Measurements from ENCODE around the gene RTP2.

DNA sequence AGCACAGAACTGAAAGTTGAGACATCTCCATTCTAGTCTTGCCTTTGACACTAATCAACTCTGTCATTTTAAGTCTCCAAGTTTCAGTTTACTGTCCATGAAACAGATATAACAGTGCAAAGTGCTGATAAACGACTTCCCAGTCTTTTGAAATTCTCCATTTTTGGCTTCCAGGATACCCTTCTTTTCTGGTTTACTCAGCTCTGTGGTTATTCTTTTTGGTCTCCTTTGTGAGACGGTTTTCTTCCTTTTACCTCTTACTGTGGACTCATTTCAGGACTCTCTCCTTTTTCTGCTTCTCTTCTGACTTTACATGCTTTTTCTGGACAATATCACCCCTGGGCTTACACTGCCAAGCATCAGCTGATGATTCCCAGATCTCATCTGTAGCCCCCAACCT lies 51.1 kb downstream of the RTP2 start:
- TF ChIP-seq POLR2A (IDR thresholded peaks at IDR 0.05; ENCODE audit: low read depth, low read length): no peak
- TF ChIP-seq, protein P1, sequence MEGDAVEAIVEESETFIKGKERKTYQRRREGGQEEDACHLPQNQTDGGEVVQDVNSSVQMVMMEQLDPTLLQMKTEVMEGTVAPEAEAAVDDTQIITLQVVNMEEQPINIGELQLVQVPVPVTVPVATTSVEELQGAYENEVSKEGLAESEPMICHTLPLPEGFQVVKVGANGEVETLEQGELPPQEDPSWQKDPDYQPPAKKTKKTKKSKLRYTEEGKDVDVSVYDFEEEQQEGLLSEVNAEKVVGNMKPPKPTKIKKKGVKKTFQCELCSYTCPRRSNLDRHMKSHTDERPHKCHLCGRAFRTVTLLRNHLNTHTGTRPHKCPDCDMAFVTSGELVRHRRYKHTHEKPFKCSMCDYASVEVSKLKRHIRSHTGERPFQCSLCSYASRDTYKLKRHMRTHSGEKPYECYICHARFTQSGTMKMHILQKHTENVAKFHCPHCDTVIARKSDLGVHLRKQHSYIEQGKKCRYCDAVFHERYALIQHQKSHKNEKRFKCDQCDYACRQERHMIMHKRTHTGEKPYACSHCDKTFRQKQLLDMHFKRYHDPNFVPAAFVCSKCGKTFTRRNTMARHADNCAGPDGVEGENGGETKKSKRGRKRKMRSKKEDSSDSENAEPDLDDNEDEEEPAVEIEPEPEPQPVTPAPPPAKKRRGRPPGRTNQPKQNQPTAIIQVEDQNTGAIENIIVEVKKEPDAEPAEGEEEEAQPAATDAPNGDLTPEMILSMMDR (conservative IDR thresholded peaks at IDR 0.05; ENCODE audit: low read depth, low read length): no peak
- no peak for TF ChIP-seq BHLHE40 (IDR thresholded peaks at IDR 0.05; ENCODE audit: low read depth, low read length)
- no peak for TF ChIP-seq SMC3 (IDR thresholded peaks at IDR 0.05; ENCODE audit: low read depth, low read length)
- TF ChIP-seq RCOR1 (IDR thresholded peaks at IDR 0.05; ENCODE audit: insufficient replicate concordance, low read length): no peak
- TF ChIP-seq MAFK (IDR thresholded peaks at IDR 0.05; ENCODE audit: low read depth, low read length): no peak
- TF ChIP-seq NFE2L2 (IDR thresholded peaks at IDR 0.05; ENCODE audit: low read depth, low read length): no peak
- TF ChIP-seq RAD21 (IDR thresholded peaks at IDR 0.05; ENCODE audit: low read length): no peak
- TF ChIP-seq RFX5 (IDR thresholded peaks at IDR 0.05; ENCODE audit: low read depth, low read length): no peak
- no peak for TF ChIP-seq FOS (IDR thresholded peaks at IDR 0.05; ENCODE audit: low read depth, low read length)
- TF ChIP-seq CEBPB (IDR thresholded peaks at IDR 0.05; ENCODE audit: low read depth, low read length): no peak
- no peak for TF ChIP-seq MXI1 (IDR thresholded peaks at IDR 0.05; ENCODE audit: borderline replicate concordance, low read depth, low read length)
- TF ChIP-seq USF2 (IDR thresholded peaks at IDR 0.05; ENCODE audit: low read depth, low read length): no peak
